OCI-LY1 (cell line): ENCODE measurements around the gene DHFR2.
"Not testable (repeated sequence)": the region's sequence is repeated elsewhere in the genome, so short reads cannot be mapped to it uniquely, and the experiment has no call there.

Experiments
- CTCF ChIP-seq: fragments of 200-600 bp; sonication (generic), shearing (Covaris generic); IDR thresholded peaks from 2 replicates; pipeline ENCODE4 v1.5.1; 2017; ENCODE audit warnings: mild to moderate bottlenecking, antibody characterized with exemption, low read length, moderate library complexity, mixed read lengths
- EZH2 ChIP-seq: fragments of 200-600 bp; sonication (generic), shearing (Covaris generic); IDR thresholded peaks from 2 replicates; pipeline ENCODE4 v1.8.0; 2017; ENCODE audit warnings: borderline replicate concordance, mixed run types, mild to moderate bottlenecking, antibody characterized with exemption, low read length, moderate library complexity, mixed read lengths

DNA sequence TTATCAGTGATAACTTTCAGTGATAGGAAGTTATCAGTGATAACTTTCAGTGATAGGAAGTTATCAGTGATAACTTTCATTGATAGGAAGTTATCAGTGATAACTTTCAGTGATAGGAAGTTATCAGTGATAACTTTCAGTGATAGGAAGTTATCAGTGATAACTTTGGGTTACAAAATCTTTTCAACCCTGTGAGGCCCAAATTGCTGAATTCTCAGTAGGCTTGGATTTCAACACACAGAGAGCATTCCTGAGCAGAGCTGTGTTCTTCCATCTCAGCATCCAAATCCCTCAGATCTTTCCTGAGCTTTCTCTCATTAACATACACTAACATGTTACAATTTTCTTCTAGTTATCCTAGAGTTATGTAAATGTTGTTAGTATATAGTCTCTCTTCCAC is 47.5 kb upstream of the DHFR2 start:
- TF ChIP-seq CTCF, EZH2: not testable (repeated sequence)
